ENCODE measurements around the gene ZFAND3. TPM values are rescaled to one million over a fixed set of nuclear protein-coding genes. Genes with fewer than 3 reads are reported as not detected.

The ZFAND3 gene
- total RNA-seq, 1 experiment from 2014 or later: 22.2 TPM

DNA sequence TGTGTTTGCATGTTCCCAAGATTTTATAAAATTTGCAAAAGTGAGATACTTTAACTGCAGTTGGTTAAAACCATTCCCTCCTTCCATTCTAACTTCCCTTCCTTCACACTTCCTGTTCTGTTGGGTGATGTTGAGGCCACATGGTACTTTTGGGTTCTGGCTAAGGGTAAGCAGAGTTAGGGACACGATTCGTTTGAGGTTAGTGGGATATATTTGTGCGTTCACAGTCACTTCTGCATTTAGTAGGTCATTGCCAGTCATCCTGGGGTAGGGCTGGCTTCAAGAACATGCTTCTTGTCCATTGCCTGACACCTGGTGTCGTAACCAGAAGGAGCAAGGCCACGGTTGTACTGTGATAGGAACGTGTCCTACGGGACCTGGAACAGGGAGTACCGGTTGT lies 340.1 kb downstream of the ZFAND3 start:
- H3K36me3 ChIP-seq (ENCODE audit: low read depth, low read length): no peaks in the 10 kb centered on the region
- no peaks in the 10 kb centered on the region for H3F3A ChIP-seq (ENCODE audit: low read length, unreplicated experiment)
- DNase-seq (no peak), ATAC-seq (no peak)
- H3K9me2 ChIP-seq (replicated peaks; ENCODE audit: low read length): no peaks in the 10 kb centered on the region
- H3K4me1 ChIP-seq (ENCODE audit: insufficient read depth, low read length): peaks cover 20% of the 10 kb centered on the region
- no peaks in the 10 kb centered on the region for H3K27me3 ChIP-seq (ENCODE audit: low read length)
- H3K4me3 ChIP-seq (ENCODE audit: low read length): no peak overlapping the region
- H3K4me2 ChIP-seq (ENCODE audit: low read length): no peak overlapping the region
- no peak overlapping the region for H3K27ac ChIP-seq (ENCODE audit: low read length)
- ChIA-PET CTCF (no interaction called here), POLR2A (ENCODE audit: unreplicated experiment) (no interaction called here)
- no TSS peak for BruUV-seq (replicated peaks)
- no peaks in the 10 kb centered on the region for H3K9me3 ChIP-seq (ENCODE audit: low read length)
- H4K20me1 ChIP-seq (ENCODE audit: low read length): no peaks in the 10 kb centered on the region
- intact Hi-C loops (cut with micrococcal nuclease): loop anchor here (10.0 kb wide), 1 partner anchor 335 kb away; no protein-coding TSS in a partner anchor
- no peaks in the 10 kb centered on the region for H3K79me2 ChIP-seq (ENCODE audit: low read length)
- no peak overlapping the region for H3K9ac ChIP-seq (ENCODE audit: low read length)
- H2AFZ ChIP-seq (ENCODE audit: low read length): no peak overlapping the region
- TF ChIP-seq, protein P1, sequence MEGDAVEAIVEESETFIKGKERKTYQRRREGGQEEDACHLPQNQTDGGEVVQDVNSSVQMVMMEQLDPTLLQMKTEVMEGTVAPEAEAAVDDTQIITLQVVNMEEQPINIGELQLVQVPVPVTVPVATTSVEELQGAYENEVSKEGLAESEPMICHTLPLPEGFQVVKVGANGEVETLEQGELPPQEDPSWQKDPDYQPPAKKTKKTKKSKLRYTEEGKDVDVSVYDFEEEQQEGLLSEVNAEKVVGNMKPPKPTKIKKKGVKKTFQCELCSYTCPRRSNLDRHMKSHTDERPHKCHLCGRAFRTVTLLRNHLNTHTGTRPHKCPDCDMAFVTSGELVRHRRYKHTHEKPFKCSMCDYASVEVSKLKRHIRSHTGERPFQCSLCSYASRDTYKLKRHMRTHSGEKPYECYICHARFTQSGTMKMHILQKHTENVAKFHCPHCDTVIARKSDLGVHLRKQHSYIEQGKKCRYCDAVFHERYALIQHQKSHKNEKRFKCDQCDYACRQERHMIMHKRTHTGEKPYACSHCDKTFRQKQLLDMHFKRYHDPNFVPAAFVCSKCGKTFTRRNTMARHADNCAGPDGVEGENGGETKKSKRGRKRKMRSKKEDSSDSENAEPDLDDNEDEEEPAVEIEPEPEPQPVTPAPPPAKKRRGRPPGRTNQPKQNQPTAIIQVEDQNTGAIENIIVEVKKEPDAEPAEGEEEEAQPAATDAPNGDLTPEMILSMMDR (conservative IDR thresholded peaks at IDR 0.05; ENCODE audit: low read depth, low read length): no peak
- no peak for TF ChIP-seq EZH2phosphoT487 (IDR thresholded peaks at IDR 0.05; ENCODE audit: borderline replicate concordance, low read length)
- TF ChIP-seq EZH2 (IDR thresholded peaks at IDR 0.05; ENCODE audit: low read length, unreplicated experiment): no peak

DNA sequence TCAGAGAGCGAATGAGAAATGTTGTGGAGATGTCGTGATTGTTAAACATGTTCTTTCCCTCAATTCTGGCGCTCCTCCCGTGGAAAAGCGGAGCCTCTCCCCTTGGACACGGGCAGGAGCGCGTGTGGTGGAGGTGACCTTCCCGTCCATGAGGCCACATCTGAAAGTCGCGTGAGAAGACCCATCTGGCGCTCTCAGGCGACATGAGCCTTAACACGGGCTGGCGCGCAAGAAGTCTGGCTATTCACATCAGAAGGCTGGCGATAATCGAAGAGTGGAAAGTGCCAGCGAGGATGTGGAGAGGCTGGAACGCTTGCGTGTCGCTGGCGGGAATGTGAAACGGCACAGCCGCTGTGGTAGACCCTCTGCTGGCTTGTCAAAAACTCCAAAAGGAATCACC lies 341.3 kb downstream of the ZFAND3 start:
- POLR2A ChIA-PET (ENCODE audit: unreplicated experiment): no interaction called here

GRCh38 chr6:38161331-38161730 lies 341.8 kb downstream of the ZFAND3 start:
- Histone ChIP-seq H3F3A (ENCODE audit: low read length, unreplicated experiment) (no peaks in the 10 kb centered on the region), H3K9me3 (ENCODE audit: low read length) (no peaks in the 10 kb centered on the region), H2AFZ (ENCODE audit: low read length) (no peak overlapping the region), H3K79me2 (ENCODE audit: low read length) (no peaks in the 10 kb centered on the region), H3K4me3 (ENCODE audit: low read length) (no peak overlapping the region), H3K27ac (ENCODE audit: low read length) (no peak overlapping the region), H3K4me2 (ENCODE audit: low read length) (no peak overlapping the region), H3K9ac (ENCODE audit: low read length) (no peak overlapping the region), H3K9me2 (replicated peaks; ENCODE audit: low read length) (no peaks in the 10 kb centered on the region), H3K27me3 (ENCODE audit: low read length) (no peaks in the 10 kb centered on the region), H3K36me3 (ENCODE audit: low read depth, low read length) (no peaks in the 10 kb centered on the region), H3K4me1 (ENCODE audit: insufficient read depth, low read length) (peaks cover 3% of the 10 kb centered on the region), H4K20me1 (ENCODE audit: low read length) (no peaks in the 10 kb centered on the region)
- no peak for ATAC-seq
- ChIA-PET CTCF (no interaction called here), POLR2A (ENCODE audit: unreplicated experiment) (no interaction called here)
- intact Hi-C loops (cut with micrococcal nuclease): no loop called here
- no TSS peak for BruUV-seq (replicated peaks)
- TF ChIP-seq EZH2phosphoT487 (IDR thresholded peaks at IDR 0.05; ENCODE audit: borderline replicate concordance, low read length) (no peak), EZH2 (IDR thresholded peaks at IDR 0.05; ENCODE audit: low read length, unreplicated experiment) (no peak)
- TF ChIP-seq, protein P1 (conservative IDR thresholded peaks at IDR 0.05; ENCODE audit: low read depth, low read length): no peak
- no peak for DNase-seq

More for the DNA sequence above, 341.3 kb downstream of the ZFAND3 start:
- Histone ChIP-seq H3K9me2 (replicated peaks; ENCODE audit: low read length) (no peaks in the 10 kb centered on the region), H3K79me2 (ENCODE audit: low read length) (no peaks in the 10 kb centered on the region), H2AFZ (ENCODE audit: low read length) (no peak overlapping the region), H3K27ac (ENCODE audit: low read length) (no peak overlapping the region), H3K4me1 (ENCODE audit: insufficient read depth, low read length) (peaks cover 8% of the 10 kb centered on the region), H4K20me1 (ENCODE audit: low read length) (no peaks in the 10 kb centered on the region), H3K9ac (ENCODE audit: low read length) (no peak overlapping the region), H3F3A (ENCODE audit: low read length, unreplicated experiment) (no peaks in the 10 kb centered on the region), H3K9me3 (ENCODE audit: low read length) (no peaks in the 10 kb centered on the region), H3K4me3 (ENCODE audit: low read length) (no peak overlapping the region), H3K4me2 (ENCODE audit: low read length) (no peak overlapping the region), H3K36me3 (ENCODE audit: low read depth, low read length) (no peaks in the 10 kb centered on the region), H3K27me3 (ENCODE audit: low read length) (no peaks in the 10 kb centered on the region)
- CTCF ChIA-PET: no interaction called here
- ATAC-seq: no peak
- TF ChIP-seq, protein P1 (conservative IDR thresholded peaks at IDR 0.05; ENCODE audit: low read depth, low read length): no peak
- TF ChIP-seq EZH2 (IDR thresholded peaks at IDR 0.05; ENCODE audit: low read length, unreplicated experiment) (no peak), EZH2phosphoT487 (IDR thresholded peaks at IDR 0.05; ENCODE audit: borderline replicate concordance, low read length) (no peak)
- no peak for DNase-seq
- intact Hi-C loops (cut with micrococcal nuclease): no loop called here
- BruUV-seq (replicated peaks): no TSS peak

Measured in PC-3 (cell line).